Mucosa of rectum (tissue), 2 donors: Measurements from ENCODE around the gene RPH3AL.
A peak's percentile ranks its signal among the peaks of the same experiment; 100 is the strongest.
"Not testable (repeated sequence)": the region's sequence is repeated elsewhere in the genome, so short reads cannot be mapped to it uniquely, and the experiment has no call there.

Experiments used
- H3K27ac ChIP-seq, 2 donors: one replicate each; pipeline ENCODE4 v1.7.0; 2013; ENCODE audit warnings: inconsistent platforms in 2 of 2, low read depth in 2 of 2, low read length in 2 of 2
- H3K27me3 ChIP-seq, 2 donors: one replicate each; pipeline ENCODE4 v1.7.0; 2013; ENCODE audit warnings: low read length in 2 of 2; ENCODE audit not compliant: control insufficient read depth in 2 of 2, insufficient read depth in 2 of 2
- H3K36me3 ChIP-seq, 2 donors: one replicate each; pipeline ENCODE4 v1.7.0; 2013; ENCODE audit warnings: low read length in 2 of 2; ENCODE audit not compliant: control insufficient read depth in 2 of 2, insufficient read depth in 2 of 2
- H3K4me1 ChIP-seq, 2 donors: one replicate each; pipeline ENCODE4 v1.7.0; 2013; ENCODE audit warnings: low read length in 2 of 2, mild to moderate bottlenecking in 1 of 2; ENCODE audit not compliant: control insufficient read depth in 2 of 2, insufficient read depth in 2 of 2
- H3K4me3 ChIP-seq, 2 donors: one replicate each; pipeline ENCODE4 v1.7.0; 2013; ENCODE audit warnings: low read length in 2 of 2
- H3K9ac ChIP-seq, 2 donors: one replicate each; pipeline ENCODE4 v1.7.0; 2013; ENCODE audit warnings: low read length in 2 of 2, low read depth in 1 of 2, mild to moderate bottlenecking in 1 of 2
- H3K9me3 ChIP-seq, 2 donors: one replicate each; pipeline ENCODE4 v1.7.0; 2013; ENCODE audit warnings: low read length in 2 of 2; ENCODE audit not compliant: control insufficient read depth in 2 of 2
- donor health status: healthy.
- donor health status: Normal muscosa, but diverticular disease.

Gene RPH3AL

DNA sequence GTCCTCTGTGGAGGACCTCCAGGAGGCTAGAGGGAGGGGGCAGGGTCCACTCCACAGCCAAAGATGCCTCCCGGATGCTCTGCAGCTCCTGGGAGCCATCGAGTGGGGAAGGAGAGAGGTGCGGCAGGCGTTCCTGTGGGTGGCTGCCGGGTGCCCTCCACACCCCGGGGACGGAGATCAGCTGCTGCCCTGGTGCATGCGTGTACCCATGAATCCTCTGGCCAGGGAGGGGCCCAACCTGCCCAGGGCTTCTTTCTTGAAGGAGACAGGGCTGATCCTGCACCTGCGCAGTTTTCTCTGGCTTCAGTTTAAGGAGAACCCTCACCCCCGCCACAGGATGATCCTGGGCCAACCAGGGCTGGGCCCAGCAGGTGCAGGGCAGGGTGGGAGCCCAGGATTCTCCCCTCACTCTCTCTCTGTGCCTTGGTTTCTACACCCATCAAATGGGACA, 137.7 kb downstream of the RPH3AL start:
- H3K36me3 ChIP-seq = peaks cover 0 to 7% of the 10 kb centered on the region in 2 donors
- H3K4me1 ChIP-seq = peaks cover 0 to 6% of the 10 kb centered on the region in 2 donors
- H3K4me3 ChIP-seq = peak overlapping the region in 1 of 2 donors; percentile 64
- H3K9me3 ChIP-seq = no peaks in the 10 kb centered on the region
- peak overlapping the region in 1 of 2 donors; percentile 70 for H3K9ac ChIP-seq
- no peaks in the 10 kb centered on the region for H3K27me3 ChIP-seq
- H3K27ac ChIP-seq = peak overlapping the region in 1 of 2 donors; percentile 64

DNA sequence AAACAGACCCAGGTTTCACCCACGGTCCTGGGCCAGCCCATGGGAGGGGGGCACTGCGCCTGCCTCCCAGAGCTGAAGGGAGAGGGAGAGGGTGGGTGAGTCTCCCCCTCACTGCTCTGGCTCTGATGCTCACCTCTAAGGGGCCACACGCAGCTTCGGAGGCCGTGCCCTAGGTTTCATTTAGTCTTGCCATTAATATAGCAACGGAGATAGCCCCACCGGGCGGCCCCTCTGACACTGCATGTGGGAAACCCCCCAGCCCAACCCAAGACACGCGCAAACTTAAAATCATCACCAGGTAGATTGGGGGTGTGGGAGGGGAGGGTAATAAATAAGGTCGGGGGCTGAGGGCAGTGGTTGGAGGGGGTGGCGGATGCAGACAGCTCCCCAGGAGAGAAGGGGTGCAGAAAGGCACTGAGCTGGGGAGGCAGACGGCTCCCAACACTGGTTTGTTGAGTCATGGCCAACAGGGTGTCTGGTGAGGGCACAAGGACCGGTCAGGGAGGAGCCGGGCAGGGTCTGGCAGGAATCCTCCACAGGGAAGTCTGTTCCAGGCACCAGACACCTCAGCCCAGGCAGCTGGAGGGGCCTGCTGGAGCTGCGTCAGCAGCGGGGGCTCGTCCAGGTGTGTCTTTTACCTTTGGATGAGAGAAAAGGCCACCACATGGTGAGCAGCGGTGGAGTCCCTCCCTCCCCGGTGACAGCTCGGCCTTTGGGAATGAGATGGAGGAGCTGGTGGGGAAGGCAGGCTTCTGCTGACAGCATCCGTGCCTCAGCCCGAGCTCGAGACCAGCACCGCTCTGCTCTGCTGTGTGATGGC, 139.1 kb downstream of the RPH3AL start:
- Histone ChIP-seq H3K27ac (no peak overlapping the region), H3K36me3 (peaks cover 0 to 7% of the 10 kb centered on the region in 2 donors), H3K27me3 (no peaks in the 10 kb centered on the region), H3K9me3 (no peaks in the 10 kb centered on the region), H3K4me1 (peaks cover 0 to 6% of the 10 kb centered on the region in 2 donors), H3K4me3 (no peak overlapping the region), H3K9ac (no peak overlapping the region)

DNA sequence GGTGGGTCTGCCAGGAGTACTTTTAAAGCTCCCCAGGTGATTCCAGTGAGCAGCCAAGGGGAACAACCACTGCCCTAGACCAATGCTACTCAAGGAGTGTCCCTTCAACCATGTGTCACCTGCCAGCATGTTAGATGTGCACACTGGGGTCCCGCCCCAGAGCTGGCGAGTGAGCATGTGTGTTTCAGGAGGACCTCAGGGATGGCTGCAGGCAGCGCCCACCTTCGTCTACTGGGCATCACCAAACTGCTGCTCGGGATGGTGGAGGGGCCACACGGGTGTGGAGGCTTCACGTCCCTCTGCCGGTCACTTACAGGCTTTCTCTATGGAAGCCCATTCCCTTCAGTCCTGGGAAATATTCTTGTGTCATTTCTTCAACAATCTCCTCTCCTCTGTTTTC, 142.2 kb downstream of the RPH3AL start:
- Histone ChIP-seq H3K4me1 (peaks cover 0 to 6% of the 10 kb centered on the region in 2 donors), H3K9me3 (no peaks in the 10 kb centered on the region), H3K4me3 (no peak overlapping the region), H3K36me3 (peaks cover 0 to 7% of the 10 kb centered on the region in 2 donors), H3K27me3 (no peaks in the 10 kb centered on the region), H3K9ac (no peak overlapping the region), H3K27ac (no peak overlapping the region)

DNA sequence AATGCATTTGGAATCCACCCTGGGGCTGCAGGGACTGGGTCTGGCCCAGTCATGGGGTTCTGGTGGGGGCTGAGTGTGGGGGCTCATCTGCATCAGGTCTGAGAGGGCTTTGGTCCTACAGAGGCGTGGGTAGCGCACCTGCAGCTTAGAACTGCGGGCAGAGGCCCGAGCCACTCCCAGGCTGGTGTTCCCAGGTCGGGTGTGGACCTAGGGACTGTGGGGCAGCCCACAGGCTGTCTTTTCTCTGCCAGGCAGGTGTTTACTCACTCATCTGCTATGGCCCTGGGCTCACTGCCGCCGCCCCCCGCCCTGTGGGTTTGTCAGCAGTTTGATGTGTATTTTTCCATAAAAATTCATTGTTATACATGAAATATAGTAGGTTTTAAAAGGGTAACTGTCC, 144.2 kb downstream of the RPH3AL start:
- H3K4me3 ChIP-seq = no peak overlapping the region
- H3K36me3 ChIP-seq = peaks cover 0 to 7% of the 10 kb centered on the region in 2 donors
- H3K27me3 ChIP-seq = no peaks in the 10 kb centered on the region
- no peak overlapping the region for H3K9ac ChIP-seq
- H3K27ac ChIP-seq = no peak overlapping the region
- H3K9me3 ChIP-seq = no peaks in the 10 kb centered on the region
- peaks cover 0 to 3% of the 10 kb centered on the region in 2 donors for H3K4me1 ChIP-seq

GRCh38 chr17:207775-208174, 144.8 kb downstream of the RPH3AL start:
- H3K36me3 ChIP-seq = peaks cover 0 to 7% of the 10 kb centered on the region in 2 donors
- no peaks in the 10 kb centered on the region for H3K27me3 ChIP-seq
- H3K9me3 ChIP-seq = no peaks in the 10 kb centered on the region
- no peak overlapping the region for H3K27ac ChIP-seq
- no peak overlapping the region for H3K9ac ChIP-seq
- peaks cover 0 to 3% of the 10 kb centered on the region in 2 donors for H3K4me1 ChIP-seq
- no peak overlapping the region for H3K4me3 ChIP-seq

GRCh38 chr17:206941-207560, 145.6 kb downstream of the RPH3AL start:
- Histone ChIP-seq H3K27ac (no peak overlapping the region), H3K4me1 (peaks cover 0 to 3% of the 10 kb centered on the region in 2 donors), H3K9ac (no peak overlapping the region), H3K9me3 (no peaks in the 10 kb centered on the region), H3K4me3 (no peak overlapping the region), H3K36me3 (peaks cover 0 to 5% of the 10 kb centered on the region in 2 donors), H3K27me3 (no peaks in the 10 kb centered on the region)

DNA sequence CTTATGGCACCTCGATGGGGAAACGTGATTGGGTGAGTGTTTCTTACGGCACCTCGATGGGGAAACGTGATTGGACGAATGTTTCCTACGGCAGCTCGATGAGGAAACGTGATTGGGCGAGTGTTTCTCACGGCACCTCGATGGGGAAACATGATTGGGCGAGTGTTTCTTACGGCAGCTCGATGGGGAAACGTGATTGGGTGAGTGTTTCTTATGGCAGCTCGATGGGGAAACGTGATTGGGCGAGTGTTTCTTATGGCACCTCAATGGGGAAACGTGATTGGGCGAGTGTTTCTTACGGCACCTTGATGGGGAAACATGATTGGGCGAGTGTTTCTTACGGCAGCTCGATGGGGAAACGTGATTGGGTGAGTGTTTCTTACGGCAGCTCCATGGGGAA, 146.1 kb downstream of the RPH3AL start:
- H3K9me3 ChIP-seq, H3K27me3 ChIP-seq, H3K9ac ChIP-seq, H3K27ac ChIP-seq, H3K4me3 ChIP-seq, H3K36me3 ChIP-seq, H3K4me1 ChIP-seq: not testable (repeated sequence)

GRCh38 chr17:205817-206216, 146.8 kb downstream of the RPH3AL start:
- H3K36me3 ChIP-seq = no peaks in the 10 kb centered on the region
- H3K27ac ChIP-seq = no peak overlapping the region
- H3K4me3 ChIP-seq = no peak overlapping the region
- no peaks in the 10 kb centered on the region for H3K9me3 ChIP-seq
- peaks cover 0 to 3% of the 10 kb centered on the region in 2 donors for H3K4me1 ChIP-seq
- H3K9ac ChIP-seq = no peak overlapping the region
- no peaks in the 10 kb centered on the region for H3K27me3 ChIP-seq

DNA sequence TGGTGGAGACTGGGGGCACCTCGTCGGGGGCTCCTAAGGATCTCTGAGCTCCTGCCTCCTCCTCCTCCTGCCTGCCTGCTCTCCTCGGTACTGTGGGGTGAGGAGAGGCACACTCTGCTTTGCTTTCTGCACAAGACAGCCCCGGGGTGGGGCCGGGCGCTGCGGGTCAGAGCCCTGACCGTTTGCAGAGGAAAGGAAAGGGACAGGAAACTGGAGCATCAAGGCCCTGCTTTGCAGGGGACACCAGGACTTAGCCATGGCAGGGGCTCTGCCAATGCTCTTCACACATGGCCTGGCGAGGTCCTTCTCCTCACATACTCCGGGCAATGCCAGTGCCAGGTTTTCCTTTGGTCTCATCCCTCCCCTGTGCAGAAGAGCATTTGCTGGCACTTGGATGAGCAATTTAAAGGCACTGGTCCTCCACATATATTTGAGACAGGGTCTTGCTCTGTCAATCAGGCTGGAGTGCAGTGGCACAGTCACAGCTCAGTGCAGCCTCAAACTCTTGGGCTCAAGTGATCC, 147.4 kb downstream of the RPH3AL start:
- Histone ChIP-seq H3K27me3 (peaks cover under 1 to 4% of the 10 kb centered on the region in 2 donors), H3K9me3 (no peaks in the 10 kb centered on the region), H3K4me3 (no peak overlapping the region), H3K9ac (no peak overlapping the region), H3K36me3 (no peaks in the 10 kb centered on the region), H3K4me1 (peaks cover 3% of the 10 kb centered on the region in 2 donors), H3K27ac (no peak overlapping the region)
